GM21619 (cell line): ENCODE results near the gene PADI2.
"Not testable (repeated sequence)": the region's sequence is repeated elsewhere in the genome, so short reads cannot be mapped to it uniquely, and the experiment has no call there.

Experiments
- ATAC-seq: cut with Tn5 transposase; IDR thresholded peaks from one replicate; pipeline ENCODE4 v1.9.1; 2021; ENCODE audit not compliant: unreplicated experiment

PADI2 gene

GRCh38 chr1:17086751-17087150, 32.5 kb downstream of the PADI2 start:
- no peak for ATAC-seq

DNA sequence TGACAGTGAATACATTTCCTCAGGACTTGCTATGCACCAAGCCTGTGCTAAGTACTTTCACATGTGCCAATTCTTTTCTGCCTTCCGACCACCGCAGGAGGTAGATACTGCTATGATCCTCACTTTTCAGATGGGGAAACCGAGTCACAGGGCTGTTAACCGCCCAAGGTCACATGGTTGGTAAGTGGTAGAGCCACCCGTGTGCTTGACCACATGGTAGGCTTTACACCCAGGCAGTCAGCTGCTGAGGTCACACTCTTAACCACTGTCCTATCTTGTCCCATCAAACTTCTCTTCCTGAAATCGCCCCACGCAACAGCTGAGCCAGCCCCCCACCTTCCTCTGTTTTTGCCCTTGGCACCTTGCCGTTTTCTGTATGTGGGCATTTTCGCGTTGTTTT, 34.5 kb downstream of the PADI2 start:
- ATAC-seq: no peak

GRCh38 chr1:17082761-17083160, 36.5 kb downstream of the PADI2 start:
- ATAC-seq: no peak

- no peak for ATAC-seq
Observed at GRCh38 chr1:17081439-17081838, 37.8 kb downstream of the PADI2 start.

DNA sequence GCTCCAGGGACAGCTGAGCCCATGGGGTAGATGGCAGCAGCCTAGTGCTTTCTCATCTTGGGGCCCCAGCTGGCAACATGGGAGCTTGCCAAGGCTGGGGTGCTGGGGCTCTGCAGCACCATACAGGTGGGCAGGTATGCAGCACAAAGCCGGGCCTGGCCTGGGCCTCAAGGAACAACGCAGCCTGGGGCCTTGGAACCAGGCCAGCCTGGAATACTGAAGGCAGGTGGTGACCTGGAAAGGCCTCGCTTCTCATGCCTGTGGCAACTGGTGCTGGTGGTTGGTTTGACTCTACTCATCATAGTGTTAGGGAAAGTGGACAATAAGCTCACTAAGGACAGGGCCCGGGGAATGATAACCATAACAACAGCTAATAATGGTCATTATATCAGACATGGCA, 38.4 kb downstream of the PADI2 start:
- no peak for ATAC-seq

DNA sequence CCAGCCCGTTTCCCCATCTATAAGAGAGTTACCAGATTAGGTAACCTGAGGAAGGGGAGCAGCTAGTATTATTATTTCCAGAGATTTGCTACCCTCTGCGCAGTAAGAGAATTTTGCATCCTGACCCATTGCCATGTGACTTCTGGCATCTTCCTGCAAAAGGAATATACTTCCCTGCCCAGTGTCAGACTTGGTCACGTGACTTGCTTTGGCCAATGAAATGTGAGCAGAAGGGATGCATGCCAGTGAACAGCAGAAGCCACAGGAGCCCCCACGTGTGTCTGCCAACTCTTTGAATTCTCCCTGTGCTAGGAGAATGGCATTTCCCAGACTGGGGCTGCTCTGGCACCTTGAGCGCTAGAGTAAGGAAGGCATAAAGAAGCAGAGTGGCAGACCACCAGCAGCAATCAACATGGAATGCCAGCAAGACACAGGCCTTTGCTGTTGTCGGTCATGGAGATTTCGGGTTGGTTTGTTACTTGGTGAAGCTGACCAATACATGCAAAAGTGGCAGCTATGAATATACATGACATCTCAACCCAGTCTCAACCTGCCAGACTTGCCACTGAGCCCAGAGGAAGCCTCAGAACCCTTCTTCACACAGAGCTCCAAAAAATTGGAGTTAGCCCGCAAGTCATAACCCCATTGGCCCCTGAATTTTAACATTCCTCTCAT, 39.0 kb downstream of the PADI2 start:
- ATAC-seq: no peak

GRCh38 chr1:17078991-17079868, 40.0 kb downstream of the PADI2 start:
- no peak for ATAC-seq

DNA sequence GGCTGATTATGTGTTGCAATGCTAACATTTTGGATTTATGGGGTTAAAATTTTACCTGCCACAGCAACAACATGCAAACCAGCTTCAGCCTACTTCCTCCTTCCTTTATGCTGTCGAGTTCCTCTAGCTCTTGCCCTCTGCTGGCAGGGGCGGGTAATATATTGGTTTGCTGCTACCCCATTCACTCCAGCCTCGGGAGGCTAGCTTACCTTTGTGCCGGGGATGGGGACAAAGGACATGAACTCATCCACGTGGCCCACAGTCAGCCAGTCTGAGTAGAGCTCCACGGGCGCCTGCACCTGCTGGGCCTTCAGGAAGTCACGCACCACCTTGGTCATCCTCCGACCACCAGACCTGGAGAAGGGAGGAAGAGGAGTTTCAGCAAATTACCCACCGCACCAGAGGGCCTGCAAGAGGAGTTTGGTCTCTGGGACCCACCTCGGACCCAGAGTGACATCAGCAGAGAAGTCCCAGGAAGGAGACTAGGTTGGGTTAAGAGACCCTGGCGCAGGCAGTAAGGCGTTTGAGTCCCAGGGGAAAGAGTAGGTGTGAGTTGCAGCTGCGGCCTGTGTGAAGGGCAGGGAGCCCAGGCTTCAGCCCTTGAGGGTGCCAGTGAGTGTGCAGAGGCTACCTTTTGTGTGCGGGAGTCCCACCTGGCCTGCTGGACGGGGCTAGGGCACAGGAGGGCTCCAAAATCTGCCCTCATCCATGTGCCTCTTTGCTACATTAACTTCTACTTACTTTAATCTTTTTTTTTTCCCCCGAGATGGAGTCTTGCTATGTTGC, 43.6 kb downstream of the PADI2 start:
- no peak for ATAC-seq

DNA sequence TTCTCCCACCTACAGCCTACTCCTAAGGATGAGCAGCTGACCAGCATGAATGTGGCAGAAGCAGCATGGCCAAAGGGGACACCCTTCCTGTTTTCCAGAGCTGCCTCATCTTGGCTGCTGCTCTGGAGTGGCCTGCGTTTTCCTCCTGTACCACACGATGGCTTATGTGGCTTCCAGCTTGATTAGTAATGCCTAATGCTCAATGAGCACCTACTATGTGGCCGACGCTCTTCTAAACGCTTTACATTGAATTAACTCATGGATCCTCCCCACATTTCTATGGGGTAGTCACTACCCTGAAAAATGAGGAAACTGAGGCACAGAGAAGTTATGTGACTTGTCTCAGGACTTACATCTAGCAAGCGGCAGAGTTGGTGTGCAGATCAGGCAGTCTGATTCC, 47.5 kb downstream of the PADI2 start:
- no peak for ATAC-seq

DNA sequence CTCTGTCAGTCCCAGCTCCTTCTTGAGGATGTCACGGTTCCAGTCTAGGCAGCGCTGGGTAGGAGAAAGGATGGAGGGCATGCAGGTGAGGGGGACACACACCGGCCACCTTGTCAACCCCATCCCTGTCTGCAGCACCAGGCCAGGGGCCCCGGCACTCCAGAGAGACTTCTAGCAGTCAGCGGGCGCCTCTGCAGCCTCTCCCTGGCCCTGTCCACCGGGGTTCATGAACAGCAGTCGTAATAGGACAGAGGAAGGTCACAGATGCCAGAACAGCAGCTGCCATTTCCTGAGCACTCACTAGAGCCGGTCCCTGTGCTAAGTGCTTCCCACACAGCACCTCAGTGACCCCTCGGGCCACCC, 49.1 kb downstream of the PADI2 start:
- ATAC-seq: no peak

GRCh38 chr1:17069452-17070162, 49.6 kb downstream of the PADI2 start:
- no peak for ATAC-seq

- no peak for ATAC-seq
Observed at GRCh38 chr1:17068789-17069188, 50.5 kb downstream of the PADI2 start.

DNA sequence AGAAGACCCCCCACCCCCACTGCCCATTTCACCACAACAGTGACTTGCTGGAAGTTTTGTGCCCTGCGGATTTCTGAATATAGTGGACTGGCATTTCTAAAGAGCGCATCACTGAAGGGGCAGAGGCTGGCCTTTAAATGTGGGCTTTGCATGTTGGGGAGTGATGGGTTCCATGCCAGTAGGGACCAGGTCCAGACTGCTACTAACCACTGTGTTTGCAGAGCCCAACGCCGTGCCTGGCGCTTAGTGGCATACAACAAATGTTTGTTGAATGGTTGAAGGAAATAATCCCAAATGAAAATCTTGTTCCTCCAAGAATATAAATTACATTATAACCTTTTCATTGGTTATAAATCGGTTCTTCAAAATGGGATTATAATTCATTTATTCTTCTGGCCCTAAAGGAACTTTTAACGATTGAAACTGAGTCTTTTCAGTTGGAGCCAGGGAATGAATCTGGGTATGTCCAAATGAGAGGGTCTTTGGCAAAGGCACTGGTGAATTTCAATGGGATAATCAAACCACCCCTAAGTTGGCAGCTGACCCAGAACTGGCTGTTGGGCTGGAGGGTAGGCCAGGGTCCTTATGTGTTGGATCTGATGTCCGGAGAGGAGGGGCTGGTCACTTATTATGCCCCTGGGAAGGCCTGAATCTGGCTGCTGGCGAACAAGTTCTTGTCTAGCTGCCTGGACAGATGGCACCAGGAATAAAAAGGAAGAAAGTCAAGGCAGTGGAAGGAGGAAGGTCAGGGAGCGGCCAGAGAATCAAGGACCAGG, 51.6 kb downstream of the PADI2 start:
- no peak for ATAC-seq

DNA sequence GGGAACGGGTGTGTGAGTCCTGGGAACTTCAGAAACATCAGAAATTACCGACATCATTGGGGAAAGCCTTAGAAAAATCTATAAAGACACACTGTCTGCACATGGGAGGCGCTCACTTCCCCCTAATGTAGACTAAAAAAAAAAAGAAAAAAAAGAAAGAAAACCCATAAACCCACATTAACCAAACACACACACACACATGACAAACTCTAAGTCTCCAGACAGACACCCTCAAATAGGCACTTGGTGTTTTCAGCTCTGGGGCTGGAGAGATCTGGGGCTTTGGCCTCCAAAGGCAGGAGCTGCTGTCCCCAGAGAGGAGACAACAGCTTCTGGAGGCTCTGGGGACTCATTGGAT, 52.2 kb downstream of the PADI2 start:
- ATAC-seq: no peak

DNA sequence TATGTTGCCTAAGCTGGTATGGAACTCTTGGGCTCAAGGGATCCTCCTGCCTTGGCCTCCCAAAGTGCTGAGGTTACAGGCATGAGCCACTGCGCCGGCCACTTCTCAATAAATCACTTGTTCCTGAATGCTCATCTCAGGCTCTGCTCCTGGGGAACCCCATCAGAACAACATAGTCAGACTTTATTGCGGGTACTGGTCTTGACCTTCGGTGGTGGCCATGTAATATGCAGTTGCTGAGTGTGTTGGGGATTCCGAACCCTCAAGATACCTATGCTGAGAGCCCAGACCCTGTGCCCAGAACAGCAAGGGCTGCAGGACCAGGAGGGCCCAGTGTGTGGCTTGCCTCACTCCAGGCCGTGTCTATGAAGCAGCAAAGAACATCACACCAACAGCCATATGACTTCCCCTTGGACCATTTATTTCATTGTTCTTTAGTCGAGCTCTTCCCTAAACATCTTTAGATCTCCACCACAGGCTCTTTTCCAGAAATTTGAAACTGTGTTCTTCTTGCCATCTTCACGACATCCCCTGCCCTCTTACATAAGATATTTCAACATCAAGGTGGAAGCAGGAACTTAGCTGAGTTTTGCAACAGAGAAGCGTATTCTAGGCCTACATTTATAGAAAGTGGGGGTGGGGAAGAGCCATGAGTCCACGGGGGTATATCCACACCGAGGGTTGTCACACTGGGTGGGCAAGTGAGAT, 52.7 kb downstream of the PADI2 start:
- ATAC-seq: no peak

GRCh38 chr1:17065666-17066065, 53.6 kb downstream of the PADI2 start:
- no peak for ATAC-seq

- ATAC-seq: not testable (repeated sequence)
Observed at GRCh38 chr1:17062751-17063150, 56.5 kb downstream of the PADI2 start.

DNA sequence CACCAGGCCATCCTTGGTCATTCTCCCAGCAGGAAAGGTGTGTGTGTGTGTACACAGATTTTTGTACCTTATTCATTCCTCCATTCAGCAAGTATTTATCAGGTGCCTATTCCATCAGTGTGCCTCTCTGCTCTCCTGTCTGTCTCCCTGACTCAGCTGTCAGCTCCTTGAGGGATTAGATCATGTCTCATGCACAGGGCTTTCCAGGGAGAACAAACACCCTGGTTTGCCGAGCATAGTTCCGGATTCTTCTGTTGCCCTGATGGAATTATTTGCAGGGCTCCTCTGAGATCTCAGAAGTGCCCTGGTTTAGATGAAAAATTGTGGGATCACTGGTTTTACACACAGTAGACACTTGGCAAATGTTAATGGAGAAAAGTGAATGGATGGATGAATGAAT, 57.4 kb downstream of the PADI2 start:
- no peak for ATAC-seq

DNA sequence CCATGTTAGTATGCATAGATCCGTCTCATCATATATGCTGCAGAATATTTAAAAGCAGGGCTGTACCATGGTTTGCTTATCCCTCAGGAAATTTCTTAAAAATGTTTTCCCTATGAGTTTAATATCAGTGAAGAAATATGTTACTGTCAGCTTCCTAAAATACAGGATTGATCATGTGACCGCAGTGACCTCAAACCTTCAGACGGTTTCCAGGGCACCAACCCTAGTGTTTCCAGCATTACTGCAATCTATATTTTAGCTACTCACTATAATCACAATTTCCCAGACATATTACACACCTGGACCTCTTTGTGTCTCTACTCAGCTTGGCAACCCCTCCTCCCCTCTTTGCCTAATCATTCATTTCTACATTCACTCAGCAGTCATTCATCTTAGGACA, 57.8 kb downstream of the PADI2 start:
- ATAC-seq: no peak

GRCh38 chr1:17060306-17060749, 58.9 kb downstream of the PADI2 start:
- ATAC-seq: no peak
